Activated CD4-positive, alpha-beta memory T cell treated with anti-CD3 and anti-CD28 coated beads for 36 hours (primary cell): ENCODE data around the gene DRAP1. TPM values are rescaled to one million over a fixed set of nuclear protein-coding genes. Genes with fewer than 3 reads are reported as not detected.

Experiments
- CTCF ChIA-PET: fragments of 350-600 bp; sonication (Branson Sonifier 250); formaldehyde crosslinking; loops from one replicate; lab custom pipeline; 2021; ENCODE audit warnings: antibody characterized with exemption, inconsistent platforms; lab: Charles Lee
- POLR2A ChIA-PET: fragments of 350-600 bp; sonication (Branson Sonifier 250); formaldehyde crosslinking; loops from one replicate; lab custom pipeline; 2021; ENCODE audit warnings: antibody characterized with exemption; lab: Charles Lee
- DNase-seq: peaks from one replicate; pipeline ENCODE4 v3.0.0-alpha.2; 2020
- H3K27ac Mint-ChIP-seq: one replicate; pipeline ENCODE4 v1.8.0; 2021; ENCODE audit warnings: mixed read lengths
- H3K27me3 Mint-ChIP-seq: one replicate; pipeline ENCODE4 v1.8.0; 2021; ENCODE audit warnings: mixed read lengths
- H3K36me3 Mint-ChIP-seq: one replicate; pipeline ENCODE4 v1.8.0; 2021; ENCODE audit warnings: mixed read lengths
- H3K4me1 Mint-ChIP-seq: one replicate; pipeline ENCODE4 v1.8.0; 2021; ENCODE audit warnings: low read depth, mixed read lengths
- H3K4me3 Mint-ChIP-seq: one replicate; pipeline ENCODE4 v1.8.0; 2021; ENCODE audit warnings: mild to moderate bottlenecking, mixed read lengths
- H3K9me3 Mint-ChIP-seq: one replicate; pipeline ENCODE4 v1.8.0; 2021; ENCODE audit warnings: mixed read lengths
- intact Hi-C: fragments of 100-400 bp; cut with micrococcal nuclease; formaldehyde crosslinking; loops from one replicate; pipeline ENCODE4 v1.15.1; 2023
- total RNA-seq, 2 experiments: library from RNA; stranded (reverse); gene quantifications; one replicate each; pipeline ENCODE4 v1.2.3, GENCODE V29; 2021

DRAP1 gene
- total RNA-seq, 2 experiments from 2014 or later = 154 to 169 TPM

GRCh38 chr11:65907878-65908277 is 11.3 kb upstream of the DRAP1 start:
- POLR2A ChIA-PET = interaction anchor here (0.7 to 2.0 kb wide), 2 partner anchors 7 to 1959 kb away, joined by 5 read pairs; partner anchors contain the start of gene FOSL1
- Mint-ChIP-seq H3K27ac (no peak overlapping the region), H3K4me3 (no peak overlapping the region), H3K27me3 (peaks cover 8% of the 10 kb centered on the region), H3K36me3 (no peaks in the 10 kb centered on the region), H3K9me3 (no peaks in the 10 kb centered on the region), H3K4me1 (peaks cover 7% of the 10 kb centered on the region)
- intact Hi-C loops = no loop called here
- CTCF ChIA-PET = interaction anchor here (2.9 kb wide), 1 partner anchor 23 kb away, joined by 19 read pairs; no protein-coding TSS in a partner anchor
- no peak for DNase-seq

GRCh38 chr11:65911682-65912568 is 7.3 kb upstream of the DRAP1 start:
- CTCF ChIA-PET = interaction anchor here (1.0 kb wide), 1 partner anchor 27 kb away, joined by 4 read pairs; no protein-coding TSS in a partner anchor

GRCh38 chr11:65912845-65913244 is 6.4 kb upstream of the DRAP1 start:
- peaks cover 7% of the 10 kb centered on the region for H3K27me3 Mint-ChIP-seq
- peaks cover 23% of the 10 kb centered on the region for H3K4me1 Mint-ChIP-seq
- POLR2A ChIA-PET = interaction anchor here (0.9 kb wide), 1 partner anchor 49 kb away, joined by 3 read pairs; the partner anchor contains the start of gene SART1
- intact Hi-C loops = no loop called here
- H3K4me3 Mint-ChIP-seq = no peak overlapping the region
- H3K36me3 Mint-ChIP-seq = peaks cover 5% of the 10 kb centered on the region
- H3K9me3 Mint-ChIP-seq = no peaks in the 10 kb centered on the region
- no peak overlapping the region for H3K27ac Mint-ChIP-seq
- DNase-seq = peak; percentile 28
- CTCF ChIA-PET = interaction anchor here (0.8 kb wide), 1 partner anchor 11 kb away, joined by 3 read pairs; no protein-coding TSS in a partner anchor

More at GRCh38 chr11:65911682-65912568, 7.3 kb upstream of the DRAP1 start:
- DNase-seq = peak; percentile 28
- H3K4me3 Mint-ChIP-seq = no peak overlapping the region
- no peak overlapping the region for H3K27ac Mint-ChIP-seq
- POLR2A ChIA-PET = interaction anchor here (0.6 kb wide), 2 partner anchors 40 to 114 kb away, joined by 3 read pairs; partner anchors contain the start of gene CATSPER1
- peaks cover 8% of the 10 kb centered on the region for H3K27me3 Mint-ChIP-seq
- peaks cover 19% of the 10 kb centered on the region for H3K4me1 Mint-ChIP-seq
- no peaks in the 10 kb centered on the region for H3K9me3 Mint-ChIP-seq
- peaks cover 2% of the 10 kb centered on the region for H3K36me3 Mint-ChIP-seq
- intact Hi-C loops = no loop called here

DNA sequence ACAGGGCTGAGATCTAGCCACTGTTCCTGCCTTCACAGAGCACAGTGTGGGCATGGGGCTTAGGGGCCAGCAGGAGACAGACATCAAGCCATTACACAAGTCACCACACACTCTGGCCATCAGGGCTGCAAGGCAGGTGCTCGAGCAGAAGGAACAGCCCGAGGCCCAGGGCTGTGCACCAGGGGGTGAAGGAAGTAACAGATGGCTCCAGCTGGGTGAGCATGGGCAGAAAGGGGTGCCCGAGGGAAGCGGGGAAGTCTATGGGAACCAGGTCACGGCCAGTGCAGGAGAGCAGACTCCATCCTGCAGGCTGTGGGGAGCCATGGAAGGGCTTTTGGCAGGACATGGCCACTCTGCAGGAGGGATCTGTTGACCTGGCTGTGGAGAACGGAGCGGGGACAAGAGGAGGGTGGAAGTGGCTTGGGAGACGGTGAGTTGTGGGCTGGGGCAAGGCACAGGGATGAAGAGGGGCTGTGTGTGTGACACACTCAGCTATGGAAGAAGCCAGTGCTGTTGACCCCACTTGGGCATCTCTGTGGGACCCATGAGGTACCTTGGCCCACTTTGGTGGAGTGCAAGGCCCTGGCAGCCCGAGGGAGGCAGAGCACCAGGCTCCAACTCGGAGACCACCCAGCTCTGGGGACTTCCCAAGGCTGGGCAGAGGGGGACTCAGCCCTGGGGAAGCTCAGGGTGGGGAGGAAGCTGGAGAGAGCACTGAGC is 4.0 kb upstream of the DRAP1 start:
- DNase-seq = no peak
- CTCF ChIA-PET = interaction anchor here (1.3 to 1.5 kb wide), 2 partner anchors 30 to 31 kb away, joined by 3 read pairs; no protein-coding TSS in a partner anchor
- no peak overlapping the region for H3K27ac Mint-ChIP-seq
- no peaks in the 10 kb centered on the region for H3K27me3 Mint-ChIP-seq
- H3K4me1 Mint-ChIP-seq = peaks cover 20% of the 10 kb centered on the region
- no peaks in the 10 kb centered on the region for H3K9me3 Mint-ChIP-seq
- no peak overlapping the region for H3K4me3 Mint-ChIP-seq
- H3K36me3 Mint-ChIP-seq = peaks cover 7% of the 10 kb centered on the region
- POLR2A ChIA-PET = interaction anchor here (0.7 kb wide), 1 partner anchor 13 kb away, joined by 3 read pairs; no protein-coding TSS in a partner anchor
- intact Hi-C loops = loop anchor here (5.0 kb wide), 1 partner anchor 203 kb away; the partner anchor contains the start of gene KAT5

- Mint-ChIP-seq H3K9me3 (no peaks in the 10 kb centered on the region), H3K4me3 (no peak overlapping the region), H3K27ac (no peak overlapping the region), H3K27me3 (no peaks in the 10 kb centered on the region), H3K36me3 (peaks cover 7% of the 10 kb centered on the region), H3K4me1 (peaks cover 25% of the 10 kb centered on the region)
- ChIA-PET CTCF (interaction anchor here (0.6 to 1.5 kb wide), 3 partner anchors 30 to 56 kb away, joined by 3 read pairs; partner anchors contain the start of gene MUS81), POLR2A (interaction anchor here (0.7 kb wide), 1 partner anchor 14 kb away, joined by 3 read pairs; no protein-coding TSS in a partner anchor)
- no peak for DNase-seq
- intact Hi-C loops = loop anchor here (5.0 kb wide), 1 partner anchor 204 kb away; the partner anchor contains the start of gene KAT5
These were observed 3.4 kb upstream of the DRAP1 start for GRCh38 chr11:65915821-65916251.

- Mint-ChIP-seq H3K27me3 (no peaks in the 10 kb centered on the region), H3K4me1 (peaks cover 26% of the 10 kb centered on the region), H3K36me3 (peaks cover 7% of the 10 kb centered on the region), H3K9me3 (no peaks in the 10 kb centered on the region), H3K27ac (peak overlapping the region; percentile 45), H3K4me3 (peak overlapping the region; percentile 55)
- ChIA-PET POLR2A (no interaction called here), CTCF (interaction anchor here (0.6 to 1.5 kb wide), 3 partner anchors 31 to 56 kb away, joined by 3 read pairs; partner anchors contain the start of gene MUS81)
- intact Hi-C loops = loop anchor here (5.0 kb wide), 1 partner anchor 204 kb away; the partner anchor contains the start of gene KAT5
- no peak for DNase-seq
These were observed 2.8 kb upstream of the DRAP1 start for GRCh38 chr11:65916391-65916790.

DNA sequence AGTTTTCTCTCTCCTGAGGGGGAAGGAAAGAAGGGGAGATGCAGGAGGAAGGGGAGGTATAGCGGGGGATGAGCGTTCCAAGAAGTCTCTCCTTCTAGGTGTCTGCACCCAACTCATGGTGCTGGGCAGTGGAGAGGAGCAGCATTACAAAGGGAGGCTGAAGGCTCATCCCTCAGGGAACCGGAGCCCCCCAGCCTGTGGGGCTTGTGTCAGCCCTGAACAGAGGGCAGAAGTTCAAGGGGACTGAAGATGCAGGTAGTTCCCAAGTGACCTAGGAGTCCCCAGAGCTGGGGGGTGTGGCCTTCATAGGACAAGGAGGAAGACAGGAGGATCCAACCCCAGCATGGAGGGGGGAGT is 2.2 kb upstream of the DRAP1 start:
- Mint-ChIP-seq H3K4me1 (peaks cover 27% of the 10 kb centered on the region), H3K4me3 (peak overlapping the region; percentile 55), H3K36me3 (peaks cover 8% of the 10 kb centered on the region), H3K27me3 (no peaks in the 10 kb centered on the region), H3K9me3 (no peaks in the 10 kb centered on the region), H3K27ac (peak overlapping the region; percentile 28)
- no peak for DNase-seq
- ChIA-PET POLR2A (interaction anchor here (0.7 to 2.1 kb wide), 4 partner anchors 16 to 57 kb away, joined by 3 to 19 read pairs (median 10); partner anchors contain the start of genes CCDC85B, FOSL1 and MUS81), CTCF (no interaction called here)
- intact Hi-C loops = loop anchor here (5.0 kb wide), 1 partner anchor 205 kb away; the partner anchor contains the start of gene KAT5

GRCh38 chr11:65917434-65918210 is 1.6 kb upstream of the DRAP1 start:
- Mint-ChIP-seq H3K36me3 (peaks cover 13% of the 10 kb centered on the region), H3K4me3 (peak overlapping the region; percentile 83), H3K27me3 (no peaks in the 10 kb centered on the region), H3K4me1 (peaks cover 30% of the 10 kb centered on the region), H3K27ac (peak overlapping the region; percentile 84), H3K9me3 (no peaks in the 10 kb centered on the region)
- intact Hi-C loops = loop anchor here (5.0 kb wide), 1 partner anchor 205 kb away; the partner anchor contains the start of gene KAT5
- CTCF ChIA-PET = interaction anchor here (0.7 to 1.7 kb wide), 6 partner anchors 17 to 70 kb away, joined by 3 to 6 read pairs (median 4); partner anchors contain the start of genes CCDC85B, FOSL1 and MUS81
- DNase-seq = no peak
- POLR2A ChIA-PET = interaction anchor here (0.6 to 2.1 kb wide), 8 partner anchors 16 to 255 kb away, joined by 3 to 19 read pairs (median 3); partner anchors contain the start of genes CCDC85B, FOSL1, KAT5 and MUS81

GRCh38 chr11:65918211-65919140 is 750 bp upstream of the DRAP1 start, which contains the start of gene C11orf68:
TSS of gene C11orf68 (minus strand) at chr11:65919062. CDS start at chr11:65919031, 31 bp downstream.
- Mint-ChIP-seq H3K4me1 (peaks cover 33% of the 10 kb centered on the region), H3K9me3 (no peaks in the 10 kb centered on the region), H3K27ac (peak within 1 kb of the TSS; percentile 84), H3K4me3 (peak within 1 kb of the TSS; percentile 90), H3K27me3 (no peaks in the 10 kb centered on the region), H3K36me3 (peaks cover 16% of the 10 kb centered on the region)
- intact Hi-C loops = loop anchor here (1.0 to 5.0 kb wide), 7 partner anchors 10 to 206 kb away; partner anchors contain the start of genes CCDC85B, CFL1, FOSL1 and KAT5
- POLR2A ChIA-PET = interaction anchor here (0.6 to 2.1 kb wide), 7 partner anchors 17 to 256 kb away, joined by 3 to 19 read pairs (median 3); partner anchors contain the start of genes CCDC85B, FOSL1, KAT5 and RELA
- CTCF ChIA-PET = interaction anchor here (0.7 to 1.7 kb wide), 6 partner anchors 18 to 69 kb away, joined by 3 to 6 read pairs (median 4); partner anchors contain the start of genes CCDC85B, FOSL1 and MUS81
- DNase-seq = no peak
